Fibroblast of lung (primary cell): ENCODE data around the gene STRIP2.

ENCODE experiments used
- EZH2 ChIP-seq: IDR thresholded peaks from 2 replicates; pipeline ENCODE4 v1.5.1; 2012; ENCODE audit warnings: low read length, control low read depth, mild to moderate bottlenecking; ENCODE audit errors: missing control alignments
- TF ChIP-seq, protein P1 (sequence below), 2 donors: IDR thresholded peaks in 1 of 2; conservative IDR thresholded peaks in 1 of 2; 1 replicate in 1 of 2; 2 replicates in 1 of 2; pipeline ENCODE4 v1.5.1; 2011 to 2012; ENCODE audit warnings: low read length in 2 of 2, control low read depth in 1 of 2, inconsistent platforms in 1 of 2, low read depth in 1 of 2, mild to moderate bottlenecking in 1 of 2

- TF ChIP-seq, protein P1, sequence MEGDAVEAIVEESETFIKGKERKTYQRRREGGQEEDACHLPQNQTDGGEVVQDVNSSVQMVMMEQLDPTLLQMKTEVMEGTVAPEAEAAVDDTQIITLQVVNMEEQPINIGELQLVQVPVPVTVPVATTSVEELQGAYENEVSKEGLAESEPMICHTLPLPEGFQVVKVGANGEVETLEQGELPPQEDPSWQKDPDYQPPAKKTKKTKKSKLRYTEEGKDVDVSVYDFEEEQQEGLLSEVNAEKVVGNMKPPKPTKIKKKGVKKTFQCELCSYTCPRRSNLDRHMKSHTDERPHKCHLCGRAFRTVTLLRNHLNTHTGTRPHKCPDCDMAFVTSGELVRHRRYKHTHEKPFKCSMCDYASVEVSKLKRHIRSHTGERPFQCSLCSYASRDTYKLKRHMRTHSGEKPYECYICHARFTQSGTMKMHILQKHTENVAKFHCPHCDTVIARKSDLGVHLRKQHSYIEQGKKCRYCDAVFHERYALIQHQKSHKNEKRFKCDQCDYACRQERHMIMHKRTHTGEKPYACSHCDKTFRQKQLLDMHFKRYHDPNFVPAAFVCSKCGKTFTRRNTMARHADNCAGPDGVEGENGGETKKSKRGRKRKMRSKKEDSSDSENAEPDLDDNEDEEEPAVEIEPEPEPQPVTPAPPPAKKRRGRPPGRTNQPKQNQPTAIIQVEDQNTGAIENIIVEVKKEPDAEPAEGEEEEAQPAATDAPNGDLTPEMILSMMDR (conservative IDR thresholded peaks at IDR 0.05 in 1 of 2, IDR thresholded peaks at IDR 0.05 in 1 of 2; ENCODE audit: low read depth in 1 of 2, low read length in 2 of 2) = no peak
- TF ChIP-seq EZH2 = no peak
These were observed 46.7 kb upstream of the STRIP2 start for GRCh38 chr7:129387537-129387936.
